ENCODE results near the gene LZTS2.

The LZTS2 gene

GRCh38 chr10:100987685-100988049, 11.9 kb upstream of the LZTS2 start:
- Histone ChIP-seq H3K79me2 (ENCODE audit: control insufficient read depth, low read length) (peaks cover 60% of the 10 kb centered on the region), H3F3A (ENCODE audit: control insufficient read depth, insufficient read depth) (no peaks in the 10 kb centered on the region), H3K4me2 (ENCODE audit: low read length) (peak overlapping the region; percentile 84), H3K4me3 (ENCODE audit: low read length) (peak overlapping the region; percentile 82), H3K36me3 (ENCODE audit: control insufficient read depth, low read length) (peaks cover 40% of the 10 kb centered on the region), H3K4me1 (ENCODE audit: control insufficient read depth, low read length) (peaks cover 28% of the 10 kb centered on the region), H3K27ac (ENCODE audit: low read depth, low read length) (peak overlapping the region; percentile 69), H3K9me2 (replicated peaks; ENCODE audit: control insufficient read depth, low read length) (no peaks in the 10 kb centered on the region), H3K9me3 (ENCODE audit: control insufficient read depth, insufficient read depth, low read length) (no peaks in the 10 kb centered on the region), H4K20me1 (ENCODE audit: control insufficient read depth, insufficient read depth, low read depth, low read length) (peaks cover 6% of the 10 kb centered on the region; the same call in 1 of the 2 replicates), H3K27me3 (ENCODE audit: control insufficient read depth, low read length) (no peaks in the 10 kb centered on the region)
- no peak for TF ChIP-seq EZH2phosphoT487 (IDR thresholded peaks at IDR 0.05; ENCODE audit: borderline replicate concordance, low read length)
- TF ChIP-seq CTCF (IDR thresholded peaks at IDR 0.05; ENCODE audit: low read depth, low read length, poor library complexity, severe bottlenecking), result no peak

- Histone ChIP-seq H3K4me1 (ENCODE audit: control insufficient read depth, low read length) (peaks cover 28% of the 10 kb centered on the region), H3K79me2 (ENCODE audit: control insufficient read depth, low read length) (peaks cover 60% of the 10 kb centered on the region), H3K4me2 (ENCODE audit: low read length) (peak overlapping the region; percentile 84), H3K36me3 (ENCODE audit: control insufficient read depth, low read length) (peaks cover 43% of the 10 kb centered on the region), H3K9me3 (ENCODE audit: control insufficient read depth, insufficient read depth, low read length) (no peaks in the 10 kb centered on the region), H3K27ac (ENCODE audit: low read depth, low read length) (no peak overlapping the region), H3K27me3 (ENCODE audit: control insufficient read depth, low read length) (no peaks in the 10 kb centered on the region), H3K4me3 (ENCODE audit: low read length) (peak overlapping the region; percentile 82), H4K20me1 (ENCODE audit: control insufficient read depth, insufficient read depth, low read depth, low read length) (peaks cover 6% of the 10 kb centered on the region; the same call in 1 of the 2 replicates), H3K9me2 (replicated peaks; ENCODE audit: control insufficient read depth, low read length) (no peaks in the 10 kb centered on the region), H3F3A (ENCODE audit: control insufficient read depth, insufficient read depth) (peaks cover 2% of the 10 kb centered on the region; the same call in 1 of the 2 replicates)
- TF ChIP-seq EZH2phosphoT487 (IDR thresholded peaks at IDR 0.05; ENCODE audit: borderline replicate concordance, low read length), result no peak
- TF ChIP-seq CTCF (IDR thresholded peaks at IDR 0.05; ENCODE audit: low read depth, low read length, poor library complexity, severe bottlenecking), result no peak
Observed at GRCh38 chr10:100988166-100988565, 11.4 kb upstream of the LZTS2 start.

GRCh38 chr10:100989088-100989487, 10.5 kb upstream of the LZTS2 start:
- H3K4me2 ChIP-seq (ENCODE audit: low read length), result peak overlapping the region; percentile 84
- peaks cover 52% of the 10 kb centered on the region for H3K36me3 ChIP-seq (ENCODE audit: control insufficient read depth, low read length)
- no peaks in the 10 kb centered on the region for H3K9me2 ChIP-seq (replicated peaks; ENCODE audit: control insufficient read depth, low read length)
- peaks cover 28% of the 10 kb centered on the region for H3K4me1 ChIP-seq (ENCODE audit: control insufficient read depth, low read length)
- H3F3A ChIP-seq (ENCODE audit: control insufficient read depth, insufficient read depth), result peaks cover 3% of the 10 kb centered on the region; the same call in 1 of the 2 replicates
- TF ChIP-seq CTCF (IDR thresholded peaks at IDR 0.05; ENCODE audit: low read depth, low read length, poor library complexity, severe bottlenecking), result no peak
- TF ChIP-seq EZH2phosphoT487 (IDR thresholded peaks at IDR 0.05; ENCODE audit: borderline replicate concordance, low read length), result no peak
- H3K27me3 ChIP-seq (ENCODE audit: control insufficient read depth, low read length), result no peaks in the 10 kb centered on the region
- no peaks in the 10 kb centered on the region for H3K9me3 ChIP-seq (ENCODE audit: control insufficient read depth, insufficient read depth, low read length)
- H3K27ac ChIP-seq (ENCODE audit: low read depth, low read length), result no peak overlapping the region
- H3K79me2 ChIP-seq (ENCODE audit: control insufficient read depth, low read length), result peaks cover 60% of the 10 kb centered on the region
- peaks cover 6% of the 10 kb centered on the region; the same call in 1 of the 2 replicates for H4K20me1 ChIP-seq (ENCODE audit: control insufficient read depth, insufficient read depth, low read depth, low read length)
- H3K4me3 ChIP-seq (ENCODE audit: low read length), result peak overlapping the region; percentile 82

All from DOHH2 (cell line).